ENCODE measurements around the gene CAP2. TPM values are rescaled to one million over a fixed set of nuclear protein-coding genes. Genes with fewer than 3 reads are reported as not detected.

The CAP2 gene, protein sequence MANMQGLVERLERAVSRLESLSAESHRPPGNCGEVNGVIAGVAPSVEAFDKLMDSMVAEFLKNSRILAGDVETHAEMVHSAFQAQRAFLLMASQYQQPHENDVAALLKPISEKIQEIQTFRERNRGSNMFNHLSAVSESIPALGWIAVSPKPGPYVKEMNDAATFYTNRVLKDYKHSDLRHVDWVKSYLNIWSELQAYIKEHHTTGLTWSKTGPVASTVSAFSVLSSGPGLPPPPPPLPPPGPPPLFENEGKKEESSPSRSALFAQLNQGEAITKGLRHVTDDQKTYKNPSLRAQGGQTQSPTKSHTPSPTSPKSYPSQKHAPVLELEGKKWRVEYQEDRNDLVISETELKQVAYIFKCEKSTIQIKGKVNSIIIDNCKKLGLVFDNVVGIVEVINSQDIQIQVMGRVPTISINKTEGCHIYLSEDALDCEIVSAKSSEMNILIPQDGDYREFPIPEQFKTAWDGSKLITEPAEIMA
- 34.6 TPM for polyA plus RNA-seq (2012; ENCODE audit: insufficient read length, low read depth)

- TF ChIP-seq SIN3A (IDR thresholded peaks at IDR 0.05; ENCODE audit: borderline replicate concordance, insufficient read depth, low read length) = no peak
- TF ChIP-seq FOXP2 (optimal IDR thresholded peaks at IDR 0.05; ENCODE audit: borderline replicate concordance, extremely low read depth, extremely low read length, insufficient read depth) = peak; percentile 13
- peak; percentile 66; the same call in 1 of the 2 replicates for TF ChIP-seq POLR2AphosphoS5 (IDR thresholded peaks at IDR 0.05; ENCODE audit: low read depth, low read length)
- TF ChIP-seq TAF1 (IDR thresholded peaks at IDR 0.05; ENCODE audit: borderline replicate concordance, insufficient read depth, low read length) = no peak; the same call in 1 of the 2 replicates
- no peak for TF ChIP-seq REST (IDR thresholded peaks at IDR 0.05; ENCODE audit: insufficient read depth in 1 of 2, low read depth in 2 of 2, low read length in 2 of 2)
Observed at GRCh38 chr6:17392978-17393891, at the start of gene CAP2. CAP2 (plus strand) TSS chr6:17393595; CDS start chr6:17421556, 27,961 bp downstream.

DNA sequence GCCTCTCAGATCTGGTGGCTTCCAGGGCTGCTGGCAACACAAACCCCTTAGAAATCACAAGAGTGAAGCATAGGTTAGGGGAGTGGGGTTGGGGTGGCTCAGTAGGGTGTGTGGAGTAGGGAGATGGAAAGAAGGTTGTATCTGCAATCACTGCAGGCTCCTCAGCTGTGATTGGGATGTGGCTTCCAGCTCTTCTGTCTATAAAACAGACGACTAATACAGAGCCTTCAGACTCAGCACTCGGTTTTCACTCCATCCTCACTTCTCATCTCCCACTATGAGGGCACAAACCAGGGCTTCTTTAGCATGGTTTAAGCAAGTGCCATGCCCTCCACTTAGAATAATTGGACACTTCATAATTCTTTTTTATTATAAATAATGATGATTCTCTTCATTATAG lies 46.4 kb upstream of the CAP2 start:
- TF ChIP-seq SIN3A (IDR thresholded peaks at IDR 0.05; ENCODE audit: borderline replicate concordance, insufficient read depth, low read length) (no peak), FOXP2 (optimal IDR thresholded peaks at IDR 0.05; ENCODE audit: borderline replicate concordance, extremely low read depth, extremely low read length, insufficient read depth) (no peak), TAF1 (IDR thresholded peaks at IDR 0.05; ENCODE audit: borderline replicate concordance, insufficient read depth, low read length) (no peak), REST (IDR thresholded peaks at IDR 0.05; ENCODE audit: insufficient read depth in 1 of 2, low read depth in 2 of 2, low read length in 2 of 2) (no peak), POLR2AphosphoS5 (IDR thresholded peaks at IDR 0.05; ENCODE audit: low read depth, low read length) (no peak)

DNA sequence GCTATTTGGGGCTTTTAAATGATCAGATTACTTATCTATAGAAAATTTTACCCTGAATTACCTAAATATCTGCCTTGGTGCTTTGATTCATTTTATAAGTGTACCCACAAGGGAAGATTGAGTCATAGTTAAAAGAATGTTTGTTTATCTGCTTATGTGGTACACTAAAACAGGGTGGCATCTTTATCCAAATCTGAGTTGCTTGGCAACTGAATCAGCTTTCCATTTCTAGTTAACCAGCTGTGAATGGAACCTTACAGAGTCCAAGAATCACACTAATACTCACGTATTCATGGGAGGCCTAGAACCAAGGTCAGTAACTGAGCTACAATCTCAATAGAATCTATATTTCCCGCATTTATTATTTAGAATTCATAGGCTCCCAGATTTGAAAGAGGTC lies 44.0 kb upstream of the CAP2 start:
- TF ChIP-seq POLR2AphosphoS5 (IDR thresholded peaks at IDR 0.05; ENCODE audit: low read depth, low read length) (no peak), FOXP2 (optimal IDR thresholded peaks at IDR 0.05; ENCODE audit: borderline replicate concordance, extremely low read depth, extremely low read length, insufficient read depth) (no peak), TAF1 (IDR thresholded peaks at IDR 0.05; ENCODE audit: borderline replicate concordance, insufficient read depth, low read length) (no peak), REST (IDR thresholded peaks at IDR 0.05; ENCODE audit: insufficient read depth in 1 of 2, low read depth in 2 of 2, low read length in 2 of 2) (no peak), SIN3A (IDR thresholded peaks at IDR 0.05; ENCODE audit: borderline replicate concordance, insufficient read depth, low read length) (no peak)

DNA sequence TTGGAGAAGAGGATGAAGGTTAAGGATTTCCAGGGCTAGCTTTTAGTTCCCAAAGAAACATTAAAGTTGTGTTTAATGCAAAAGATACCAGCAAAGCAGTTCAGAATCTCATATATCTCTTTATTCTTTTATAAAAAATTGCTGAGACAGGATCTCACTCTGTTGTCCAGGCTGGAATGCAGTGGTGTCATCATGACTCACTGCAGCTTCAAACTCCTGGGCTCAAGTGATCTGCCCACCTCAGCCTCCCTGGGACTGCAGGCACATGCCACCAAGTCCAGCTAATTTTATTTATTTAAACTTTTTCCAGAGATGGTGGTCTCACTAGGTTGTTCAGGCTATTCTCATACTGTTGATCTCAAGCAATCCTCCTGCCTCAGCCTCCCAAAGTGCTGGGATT lies 41.1 kb upstream of the CAP2 start:
- TF ChIP-seq FOXP2 (optimal IDR thresholded peaks at IDR 0.05; ENCODE audit: borderline replicate concordance, extremely low read depth, extremely low read length, insufficient read depth) = no peak
- TF ChIP-seq POLR2AphosphoS5 (IDR thresholded peaks at IDR 0.05; ENCODE audit: low read depth, low read length) = no peak
- no peak for TF ChIP-seq SIN3A (IDR thresholded peaks at IDR 0.05; ENCODE audit: borderline replicate concordance, insufficient read depth, low read length)
- no peak for TF ChIP-seq TAF1 (IDR thresholded peaks at IDR 0.05; ENCODE audit: borderline replicate concordance, insufficient read depth, low read length)
- TF ChIP-seq REST (IDR thresholded peaks at IDR 0.05; ENCODE audit: insufficient read depth in 1 of 2, low read depth in 2 of 2, low read length in 2 of 2) = no peak
